Fibroblast of the aortic adventitia (primary cell): ENCODE data around the gene FGF14. TPM values are rescaled to one million over a fixed set of nuclear protein-coding genes. Genes with fewer than 3 reads are reported as not detected.

Source experiments
- DNase-seq: peaks from one replicate; pipeline ENCODE4 v3.0.0-alpha.2; 2010; ENCODE audit warnings: low read depth
- H3K4me3 ChIP-seq: 2 replicates; pipeline ENCODE4 v1.5.1; 2011; ENCODE audit warnings: low read depth, mild to moderate bottlenecking, control low read depth, low read length, moderate library complexity
- CTCF ChIP-seq: IDR thresholded peaks from 2 replicates; pipeline ENCODE4 v1.5.1; 2011; ENCODE audit warnings: mild to moderate bottlenecking, low read length, control low read depth, inconsistent platforms; ENCODE audit not compliant: insufficient read depth
- total RNA-seq: library from RNA; depleted of rRNA; stranded (reverse); fragments of >200 nt; gene quantifications from 2 replicates; pipeline ENCODE4 v1.2.3, GENCODE V29; 2012; ENCODE audit warnings: low replicate concordance

The FGF14 gene
- total RNA-seq, 1 donor = 1.4 TPM

- DNase-seq = peak; percentile 16
- no peak overlapping the region for H3K4me3 ChIP-seq
- no peak for TF ChIP-seq CTCF
These were observed 705.9 kb downstream of the FGF14 start for GRCh38 chr13:101695870-101696516.

GRCh38 chr13:101691341-101691860, 710.4 kb downstream of the FGF14 start:
- no peak for DNase-seq
- no peak overlapping the region for H3K4me3 ChIP-seq
- no peak for TF ChIP-seq CTCF

- no peak for TF ChIP-seq CTCF
- H3K4me3 ChIP-seq = no peak overlapping the region
- DNase-seq = no peak
These were observed 711.0 kb downstream of the FGF14 start for GRCh38 chr13:101690871-101691270.

GRCh38 chr13:101686003-101686402, 715.8 kb downstream of the FGF14 start:
- H3K4me3 ChIP-seq = no peak overlapping the region
- TF ChIP-seq CTCF = no peak
- DNase-seq = no peak

GRCh38 chr13:101681834-101682233, 720.0 kb downstream of the FGF14 start:
- peak; percentile 50 for DNase-seq
- TF ChIP-seq CTCF = no peak
- H3K4me3 ChIP-seq = no peak overlapping the region

- no peak for TF ChIP-seq CTCF
- DNase-seq = no peak
- no peak overlapping the region for H3K4me3 ChIP-seq
These were observed 728.3 kb downstream of the FGF14 start for GRCh38 chr13:101673360-101674105.
